DND-41 (cell line): Measurements from ENCODE around the gene UBP1.
"Not testable (repeated sequence)": the region's sequence is repeated elsewhere in the genome, so short reads cannot be mapped to it uniquely, and the experiment has no call there.

ENCODE experiments used
- ATAC-seq: fragments of 200-7000 bp; cut with Tn5 transposase; 3 replicates; pipeline ENCODE4 v1.9.1; 2021; ENCODE audit warnings: low read depth; ENCODE audit not compliant: insufficient read depth
- DNase-seq: peaks from one replicate; pipeline ENCODE4 v3.0.0-alpha.2; 2020
- H2AFZ ChIP-seq: 2 replicates; pipeline ENCODE4 v1.6.0; 2012; ENCODE audit warnings: low read depth, low read length
- H3K27ac ChIP-seq: 2 replicates; pipeline ENCODE4 v1.5.1; 2012; ENCODE audit warnings: low read length, inconsistent platforms
- H3K27me3 ChIP-seq: fragments of 200-600 bp; sonication (generic); 2 replicates; pipeline ENCODE4 v1.6.0; 2012; ENCODE audit warnings: low read length, mild to moderate bottlenecking, inconsistent platforms; ENCODE audit not compliant: insufficient read depth, poor library complexity
- H3K36me3 ChIP-seq: 2 replicates; pipeline ENCODE4 v1.5.1; 2012; ENCODE audit warnings: low read length, inconsistent platforms; ENCODE audit not compliant: insufficient read depth
- H3K4me1 ChIP-seq: 2 replicates; pipeline ENCODE4 v1.5.1; 2012; ENCODE audit warnings: mild to moderate bottlenecking, low read length; ENCODE audit not compliant: insufficient read depth
- H3K4me2 ChIP-seq: 2 replicates; pipeline ENCODE4 v1.6.0; 2012; ENCODE audit warnings: mild to moderate bottlenecking, moderate library complexity, low read length, inconsistent platforms; ENCODE audit not compliant: insufficient read depth
- H3K4me3 ChIP-seq, 2 experiments: fragments of 200-600 bp in 1 of 2; shearing (Covaris generic) in 1 of 2; 2 replicates each; pipeline ENCODE4 v1.5.1; 2012 to 2016; ENCODE audit warnings: inconsistent platforms in 2 of 2, low read length in 2 of 2, mild to moderate bottlenecking in 2 of 2, low read depth in 1 of 2, moderate library complexity in 1 of 2
- H3K79me2 ChIP-seq: 2 replicates; pipeline ENCODE4 v1.6.0; 2012; ENCODE audit warnings: low read length, inconsistent platforms; ENCODE audit not compliant: insufficient read depth
- H3K9ac ChIP-seq: 2 replicates; pipeline ENCODE4 v1.6.0; 2012; ENCODE audit warnings: low read depth, mild to moderate bottlenecking, inconsistent platforms, low read length, moderate library complexity
- H3K9me3 ChIP-seq: 2 replicates; pipeline ENCODE4 v1.5.1; 2012; ENCODE audit warnings: low read length, moderate library complexity, mild to moderate bottlenecking, inconsistent platforms; ENCODE audit not compliant: insufficient read depth, severe bottlenecking
- H4K20me1 ChIP-seq: 2 replicates; pipeline ENCODE4 v1.6.0; 2012; ENCODE audit warnings: low read length; ENCODE audit not compliant: insufficient read depth
- EZH2 ChIP-seq: IDR thresholded peaks from 3 replicates; pipeline ENCODE4 v1.6.1; 2012; ENCODE audit warnings: borderline replicate concordance, low read depth, mild to moderate bottlenecking, moderate library complexity, low read length, inconsistent platforms; ENCODE audit not compliant: severe bottlenecking
- TF ChIP-seq, protein P1 (sequence below): IDR thresholded peaks from 2 replicates; pipeline ENCODE4 v1.5.1; 2012; ENCODE audit warnings: borderline replicate concordance, low read length, moderate library complexity, mild to moderate bottlenecking; ENCODE audit not compliant: poor library complexity, severe bottlenecking; ENCODE audit errors: extremely low read depth

Gene UBP1

DNA sequence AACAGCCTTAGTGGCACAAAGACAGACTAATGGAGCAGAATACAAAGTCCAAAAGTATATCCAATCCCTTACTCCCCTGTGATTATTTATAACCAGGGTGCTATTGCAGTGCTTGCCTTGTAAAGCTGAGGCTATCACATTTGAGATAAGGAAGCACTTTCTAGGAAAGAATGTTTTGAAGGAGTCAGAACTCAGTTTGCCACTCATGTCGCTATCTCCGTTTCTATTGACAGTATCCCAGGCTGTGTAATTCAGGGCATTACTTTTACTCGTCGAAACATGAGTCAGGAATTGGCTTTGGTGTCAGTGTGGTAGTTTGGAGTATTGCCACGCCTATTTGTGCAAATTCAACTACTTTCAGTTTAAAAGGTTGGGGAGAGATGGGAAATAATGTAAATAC is 84.6 kb downstream of the UBP1 start:
- no peak overlapping the region for H3K27ac ChIP-seq
- H3K27me3 ChIP-seq, result peaks cover 3% of the 10 kb centered on the region
- no peaks in the 10 kb centered on the region for H3K36me3 ChIP-seq
- no peak overlapping the region for H3K4me3 ChIP-seq
- DNase-seq, result no peak
- ATAC-seq, result no peak
- H3K9ac ChIP-seq, result no peak overlapping the region
- H3K4me1 ChIP-seq, result no peaks in the 10 kb centered on the region
- H3K9me3 ChIP-seq, result no peaks in the 10 kb centered on the region
- TF ChIP-seq EZH2, result no peak
- TF ChIP-seq, protein P1, sequence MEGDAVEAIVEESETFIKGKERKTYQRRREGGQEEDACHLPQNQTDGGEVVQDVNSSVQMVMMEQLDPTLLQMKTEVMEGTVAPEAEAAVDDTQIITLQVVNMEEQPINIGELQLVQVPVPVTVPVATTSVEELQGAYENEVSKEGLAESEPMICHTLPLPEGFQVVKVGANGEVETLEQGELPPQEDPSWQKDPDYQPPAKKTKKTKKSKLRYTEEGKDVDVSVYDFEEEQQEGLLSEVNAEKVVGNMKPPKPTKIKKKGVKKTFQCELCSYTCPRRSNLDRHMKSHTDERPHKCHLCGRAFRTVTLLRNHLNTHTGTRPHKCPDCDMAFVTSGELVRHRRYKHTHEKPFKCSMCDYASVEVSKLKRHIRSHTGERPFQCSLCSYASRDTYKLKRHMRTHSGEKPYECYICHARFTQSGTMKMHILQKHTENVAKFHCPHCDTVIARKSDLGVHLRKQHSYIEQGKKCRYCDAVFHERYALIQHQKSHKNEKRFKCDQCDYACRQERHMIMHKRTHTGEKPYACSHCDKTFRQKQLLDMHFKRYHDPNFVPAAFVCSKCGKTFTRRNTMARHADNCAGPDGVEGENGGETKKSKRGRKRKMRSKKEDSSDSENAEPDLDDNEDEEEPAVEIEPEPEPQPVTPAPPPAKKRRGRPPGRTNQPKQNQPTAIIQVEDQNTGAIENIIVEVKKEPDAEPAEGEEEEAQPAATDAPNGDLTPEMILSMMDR, result no peak
- H3K4me2 ChIP-seq, result no peak overlapping the region
- no peak overlapping the region for H2AFZ ChIP-seq
- no peaks in the 10 kb centered on the region for H3K79me2 ChIP-seq
- H4K20me1 ChIP-seq, result no peaks in the 10 kb centered on the region

DNA sequence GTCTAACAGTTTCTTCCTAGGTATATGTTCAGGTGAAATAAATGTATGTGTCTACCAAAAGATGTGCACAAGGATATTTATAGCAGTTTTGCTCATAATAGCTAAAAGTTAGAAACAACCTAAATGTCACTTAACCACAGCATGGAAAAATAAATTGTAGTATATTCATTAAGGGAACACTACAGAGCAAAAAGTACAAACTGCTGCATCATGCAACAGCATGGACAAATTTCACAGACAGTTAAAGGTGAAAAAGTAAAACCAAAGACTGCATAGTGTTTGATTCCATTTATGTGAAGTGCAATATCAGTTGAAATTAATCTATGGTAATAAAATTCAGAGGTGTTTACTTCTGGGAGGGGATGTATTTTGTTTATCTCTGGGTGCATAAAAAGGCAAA is 100.4 kb downstream of the UBP1 start:
- peaks cover 2% of the 10 kb centered on the region for H3K9me3 ChIP-seq
- no peaks in the 10 kb centered on the region for H3K36me3 ChIP-seq
- H3K27me3 ChIP-seq, result no peaks in the 10 kb centered on the region
- H3K27ac ChIP-seq, result no peak overlapping the region
- no peaks in the 10 kb centered on the region for H3K79me2 ChIP-seq
- H3K9ac ChIP-seq, result no peak overlapping the region
- no peak for ATAC-seq
- H4K20me1 ChIP-seq, result no peaks in the 10 kb centered on the region
- H3K4me2 ChIP-seq, result no peak overlapping the region
- DNase-seq, result no peak
- TF ChIP-seq, protein P1, result no peak
- no peak overlapping the region for H2AFZ ChIP-seq
- no peak overlapping the region for H3K4me3 ChIP-seq
- H3K4me1 ChIP-seq, result no peaks in the 10 kb centered on the region

DNA sequence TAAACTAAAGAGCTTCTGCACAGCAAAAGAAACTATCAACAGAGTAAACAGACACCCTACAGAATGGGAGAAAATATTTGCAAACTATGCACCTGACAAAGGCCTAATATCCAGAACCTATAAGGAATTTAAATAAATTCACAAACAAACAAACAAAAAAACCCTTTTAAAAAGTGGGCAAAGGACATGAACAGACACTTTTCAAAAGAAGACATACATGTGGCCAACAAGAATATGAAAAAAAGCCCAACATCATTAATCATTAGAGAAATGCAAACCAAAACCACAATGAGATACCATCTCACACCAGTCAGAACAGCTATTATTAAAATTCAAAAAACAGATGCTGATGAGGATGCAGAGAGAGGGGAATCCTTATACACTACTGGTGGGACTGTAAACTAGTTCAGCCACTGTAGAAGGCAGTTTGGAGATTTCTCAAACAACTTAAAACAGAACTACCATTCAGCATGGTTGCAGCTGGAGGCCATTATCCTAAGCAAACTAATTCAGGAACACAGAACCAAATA is 101.2 kb downstream of the UBP1 start:
- H3K27me3 ChIP-seq, H3K4me3 ChIP-seq, H3K79me2 ChIP-seq, H4K20me1 ChIP-seq, H3K36me3 ChIP-seq, H3K4me2 ChIP-seq, H3K9ac ChIP-seq, H2AFZ ChIP-seq, H3K9me3 ChIP-seq, DNase-seq, ATAC-seq, H3K27ac ChIP-seq, H3K4me1 ChIP-seq: not testable (repeated sequence)
